Heart left ventricle (tissue), 13 donors: Measurements from ENCODE around the gene ZNF69.

Source experiments
- CTCF ChIP-seq, 12 donors: fragments of 200-600 bp; sonication (generic) in 4 of 12; IDR thresholded peaks; one replicate each; pipeline versions ENCODE4 v1.5.0 to v1.8.0; 2018 to 2022; ENCODE audit warnings: antibody characterized with exemption in 12 of 12, mild to moderate bottlenecking in 5 of 12
- POLR2A ChIP-seq, 2 donors: fragments of 450-650 bp; IDR thresholded peaks; one replicate each; pipeline ENCODE4 v1.6.1; 2017; ENCODE audit warnings: antibody characterized with exemption in 2 of 2, mild to moderate bottlenecking in 2 of 2, moderate library complexity in 2 of 2
- donor health status: ischemic (EF 13 %, LVEDD 7.1; RV severe dilation, severe dysfunction).
- donor health status: DM: no; HTN: yes; CAD: no.
- donor health status: DM: no; HTN: no; CAD: no.
- donor health status: ischemic (EF 25% LVEDD 6.9; RV normal size, moderate dysfunction).
- donor health status: ischemic (EF 25% LVEDD 5.7; RV mildly dilated, moderate dysfunction).
- donor health status: ischemic (EF 35%, LVEDD 5.7; RV mildly dilated, moderate dysfunction).
- donor health status: nonischemic (EF 11% LVEDD 7.7; RV severe dilation, severe dysfunction).
- donor health status: DM: yes; HTN: yes; CAD: no.
- donor health status: PGD.
- donor health status: ischemic (EF 29% LVEDD 5.4; RV normal size, mild dysfunction).
- donor health status: nonischemic (EF 23%, LVEDD 6.1; RV moderate dilation, normal function).

- TF ChIP-seq CTCF (IDR thresholded peaks at IDR 0.05) (no peak), POLR2A (IDR thresholded peaks at IDR 0.05) (peak in 1 of 2 donors; percentile 77)
Measured at GRCh38 chr19:11924886-11925650, 37.5 kb downstream of the ZNF69 start, which contains the start of gene ZNF700.
